ENCODE results near the gene MPDU1. TPM values are rescaled to one million over a fixed set of nuclear protein-coding genes. Genes with fewer than 3 reads are reported as not detected.

Gene MPDU1
- total and polyA plus RNA-seq, 2 of the 4 experiments (the other 2 are of a cell fraction): 135 to 149 TPM

GRCh38 chr17:7572588-7573323, 10.9 kb upstream of the MPDU1 start (continued):
- TF ChIP-seq USF2 (IDR thresholded peaks at IDR 0.05; ENCODE audit: low read depth, low read length) (no peak), RCOR1 (IDR thresholded peaks at IDR 0.05; ENCODE audit: insufficient replicate concordance, low read length) (no peak)

Measured in IMR-90 (cell line).